Measurements from ENCODE around the gene EML3. TPM values are rescaled to one million over a fixed set of nuclear protein-coding genes. Genes with fewer than 3 reads are reported as not detected.
"Not testable (repeated sequence)": the region's sequence is repeated elsewhere in the genome, so short reads cannot be mapped to it uniquely, and the experiment has no call there.

EML3 gene
- total RNA-seq, 5 donors from 2014 or later (not counting 1 experiment from before 2014, with no cell fraction given), result 160 to 372 (median 328) TPM

DNA sequence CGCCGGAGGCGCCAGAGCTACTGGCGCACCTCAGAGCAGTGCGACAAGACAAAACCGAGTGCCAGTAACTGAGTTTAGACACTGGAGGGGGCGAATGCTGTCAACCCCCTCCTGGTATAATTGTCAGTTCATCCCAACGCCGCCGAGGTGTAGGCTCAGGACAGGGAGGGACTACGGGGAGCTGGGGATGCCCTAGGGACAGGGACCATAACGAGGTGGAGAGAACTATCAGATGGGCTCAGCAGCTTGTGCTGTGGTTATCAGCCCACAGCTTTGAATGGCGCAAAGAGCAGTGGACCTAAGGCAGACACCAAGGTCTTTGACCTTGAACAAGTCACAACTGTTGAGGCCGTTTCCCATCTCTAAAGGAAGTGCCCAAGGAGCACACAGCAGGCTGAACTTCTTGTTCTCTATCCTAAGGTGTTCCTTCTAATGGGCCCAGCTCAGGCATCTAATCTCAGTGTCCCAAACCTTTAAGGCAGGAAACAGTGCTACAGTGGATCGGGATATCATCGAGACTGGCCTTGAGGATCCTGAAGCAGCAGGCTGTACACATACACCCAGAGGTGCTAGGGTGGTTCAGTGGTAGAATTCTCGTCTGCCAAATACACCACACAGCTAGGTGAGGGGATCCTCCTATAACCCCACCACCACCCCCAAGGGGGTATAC lies 20.3 kb downstream of the EML3 start:
- Mint-ChIP-seq H3K9me3 (no peaks in the 10 kb centered on the region), H3K27ac (peak overlapping the region; percentile 98 to 99), H3K27me3 (no peaks in the 10 kb centered on the region), H3K36me3 (peaks cover 35% of the 10 kb centered on the region), H3K4me3 (peak overlapping the region; percentile 96 to 99 (median 97)), H3K4me1 (peaks cover 47 to 59% (median 57%) of the 10 kb centered on the region in 3 donors)
- ChIA-PET POLR2A (interaction anchor here (0.5 to 3.1 kb wide), 27 partner anchors 8 to 291 kb away, joined by 3 to 28 read pairs (median 7); partner anchors contain the start of genes C11orf98 (in 2 of the 2), CSKMT (in 2 of the 2), B3GAT3 (in 1 of the 2) and EEF1G (in 1 of the 2)), CTCF (interaction anchor here (0.5 to 3.2 kb wide), 33 partner anchors 9 to 290 kb away, joined by 3 to 27 read pairs (median 5); partner anchors contain the start of genes B3GAT3 (in 1 of the 2), BSCL2 (in 1 of the 2), C11orf98 (in 1 of the 2) and CSKMT (in 1 of the 2))
- DNase-seq, result no peak
- Histone ChIP-seq H3K4me1 (ENCODE audit: control insufficient read depth in 1 of 2, extremely low read depth in 1 of 2, insufficient read depth in 2 of 2, low read length in 2 of 2) (peaks cover 15 to 52% of the 10 kb centered on the region in 2 experiments), H3K9me3 (no peaks in the 10 kb centered on the region), H3K27me3 (replicated peaks in 1 of 2; ENCODE audit: control insufficient read depth in 2 of 2, extremely low read depth in 1 of 2, insufficient read depth in 2 of 2, low read length in 1 of 2) (no peaks in the 10 kb centered on the region), H3K4me3 (ENCODE audit: control insufficient read depth in 1 of 2, extremely low read depth in 1 of 2, low read length in 1 of 2) (peak overlapping the region; percentile 52 to 93), H3K27ac (ENCODE audit: low read length) (peak overlapping the region; percentile 92), H3K36me3 (ENCODE audit: control insufficient read depth in 2 of 2, extremely low read depth in 1 of 2, insufficient read depth in 1 of 2, low read length in 1 of 2) (peaks cover 13 to 51% of the 10 kb centered on the region in 2 donors)
- WGBS (ENCODE audit: insufficient coverage), result 3% methylated on average over 10 of the region's 17 CpGs
- ATAC-seq (replicated peaks in 1 of 4), result no peak

- H3K9me3 ChIP-seq, result no peaks in the 10 kb centered on the region
- peak within 1 kb of the TSS; percentile 96 to 99 (median 97) for H3K4me3 Mint-ChIP-seq
- H3K4me3 ChIP-seq (ENCODE audit: control insufficient read depth in 1 of 2, extremely low read depth in 1 of 2, low read length in 1 of 2), result peak within 1 kb of the TSS; percentile 90 to 93
- no peaks in the 10 kb centered on the region for H3K27me3 Mint-ChIP-seq
- ATAC-seq (replicated peaks in 1 of 4) (peak; percentile 85 to 91 (median 88)), DNase-seq (peak; percentile 91 to 99 (median 96))
- H3K27ac Mint-ChIP-seq, result peak within 1 kb of the TSS; percentile 98 to 99
- H3K4me1 Mint-ChIP-seq, result peaks cover 44 to 57% (median 55%) of the 10 kb centered on the region in 3 donors
- POLR2A ChIA-PET, result interaction anchor here (0.5 to 3.1 kb wide), 33 partner anchors 9 to 291 kb away, joined by 3 to 28 read pairs (median 6); partner anchors contain the start of genes C11orf98 (in 2 of the 2), CSKMT (in 2 of the 2), B3GAT3 (in 1 of the 2) and EEF1G (in 1 of the 2)
- H3K27ac ChIP-seq (ENCODE audit: low read length), result peak within 1 kb of the TSS; percentile 92
- H3K9me3 Mint-ChIP-seq, result no peaks in the 10 kb centered on the region
- peaks cover 15 to 45% of the 10 kb centered on the region in 2 donors for H3K36me3 ChIP-seq (ENCODE audit: control insufficient read depth in 2 of 2, extremely low read depth in 1 of 2, insufficient read depth in 1 of 2, low read length in 1 of 2)
- CTCF ChIA-PET, result interaction anchor here (0.5 to 3.2 kb wide), 37 partner anchors 8 to 420 kb away, joined by 3 to 27 read pairs (median 5); partner anchors contain the start of genes CSKMT (in 2 of the 2), B3GAT3 (in 1 of the 2), BSCL2 (in 1 of the 2) and C11orf98 (in 1 of the 2)
- peaks cover 15 to 48% of the 10 kb centered on the region in 2 experiments for H3K4me1 ChIP-seq (ENCODE audit: control insufficient read depth in 1 of 2, extremely low read depth in 1 of 2, insufficient read depth in 2 of 2, low read length in 2 of 2)
- peaks cover 31% of the 10 kb centered on the region for H3K36me3 Mint-ChIP-seq
- H3K27me3 ChIP-seq (replicated peaks in 1 of 2; ENCODE audit: control insufficient read depth in 2 of 2, extremely low read depth in 1 of 2, insufficient read depth in 2 of 2, low read length in 1 of 2), result no peaks in the 10 kb centered on the region
- under 1% methylated on average over 58 of the region's 58 CpGs for WGBS (ENCODE audit: insufficient coverage)
Observed at GRCh38 chr11:62591448-62592145, 21.0 kb downstream of the EML3 start, which contains the start of gene TUT1. Gene TUT1, minus strand, starts transcription at chr11:62591523. Its CDS starts 38 bp downstream, at chr11:62591485.

DNA sequence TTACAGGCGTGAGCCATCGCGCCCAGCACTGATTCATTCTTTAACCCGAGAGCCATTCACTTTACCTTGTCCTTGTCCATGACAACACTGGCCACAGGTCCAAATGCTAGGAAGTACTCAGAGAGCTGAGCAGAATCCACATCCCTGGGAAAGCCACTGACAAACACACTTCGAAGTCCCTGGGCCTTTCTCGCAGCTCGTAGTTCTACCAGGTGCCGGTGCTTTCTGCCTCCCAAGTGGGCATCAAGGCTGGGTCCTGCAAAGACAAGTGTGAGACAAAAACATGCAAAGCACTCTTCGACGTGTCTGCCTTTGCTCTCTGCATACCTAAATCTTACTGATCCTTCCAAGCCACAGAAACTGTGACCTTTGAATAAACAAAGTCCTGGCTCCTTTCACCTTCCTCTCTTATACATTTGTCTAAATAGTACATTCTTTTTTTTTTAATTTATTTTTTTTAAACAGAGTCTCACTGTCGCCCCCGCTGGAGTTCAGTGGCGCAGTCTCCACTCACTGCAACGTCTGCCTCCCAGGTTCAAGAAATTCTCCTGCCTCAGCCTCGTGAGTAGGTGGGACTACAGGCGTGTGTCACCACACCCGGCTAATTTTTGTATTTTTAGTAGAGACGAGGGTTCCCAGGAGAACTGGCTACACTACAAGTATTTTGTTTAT lies 23.5 kb downstream of the EML3 start:
- no peaks in the 10 kb centered on the region for H3K9me3 ChIP-seq
- no peak overlapping the region for H3K4me3 ChIP-seq (ENCODE audit: control insufficient read depth in 1 of 2, extremely low read depth in 1 of 2, low read length in 1 of 2)
- Mint-ChIP-seq H3K27ac (peak overlapping the region in 1 of 2 donors; percentile 98), H3K36me3 (peaks cover 14% of the 10 kb centered on the region), H3K4me3 (peak overlapping the region in 1 of 3 donors; percentile 97), H3K27me3 (no peaks in the 10 kb centered on the region), H3K9me3 (no peaks in the 10 kb centered on the region), H3K4me1 (peaks cover 32 to 50% (median 48%) of the 10 kb centered on the region in 3 donors)
- WGBS (ENCODE audit: insufficient coverage), result 76% methylated on average over 11 of the region's 18 CpGs
- peak in 1 of 35 experiments; percentile 13 for DNase-seq
- H3K36me3 ChIP-seq (ENCODE audit: control insufficient read depth in 2 of 2, extremely low read depth in 1 of 2, insufficient read depth in 1 of 2, low read length in 1 of 2), result peaks cover 9 to 37% of the 10 kb centered on the region in 2 donors
- ChIA-PET POLR2A (no interaction called here), CTCF (interaction anchor here in 1 of 2 donors (0.6 to 2.1 kb wide), 2 partner anchors 164 to 184 kb away, joined by 4 to 7 read pairs; no protein-coding TSS in a partner anchor)
- ATAC-seq (replicated peaks in 1 of 4), result no peak
- peaks cover 15 to 42% of the 10 kb centered on the region in 2 experiments for H3K4me1 ChIP-seq (ENCODE audit: control insufficient read depth in 1 of 2, extremely low read depth in 1 of 2, insufficient read depth in 2 of 2, low read length in 2 of 2)
- no peak overlapping the region for H3K27ac ChIP-seq (ENCODE audit: low read length)
- no peaks in the 10 kb centered on the region for H3K27me3 ChIP-seq (replicated peaks in 1 of 2; ENCODE audit: control insufficient read depth in 2 of 2, extremely low read depth in 1 of 2, insufficient read depth in 2 of 2, low read length in 1 of 2)

- Mint-ChIP-seq H3K4me1 (peaks cover 0 to 24% (median 18%) of the 10 kb centered on the region in 3 donors), H3K36me3 (peaks cover 16% of the 10 kb centered on the region)
- H3K27ac Mint-ChIP-seq; H3K27me3 ChIP-seq (replicated peaks in 1 of 2; ENCODE audit: control insufficient read depth in 2 of 2, extremely low read depth in 1 of 2, insufficient read depth in 2 of 2, low read length in 1 of 2); DNase-seq; H3K27ac ChIP-seq (ENCODE audit: low read length); H3K4me3 Mint-ChIP-seq; POLR2A ChIA-PET; H3K27me3 Mint-ChIP-seq; CTCF ChIA-PET; H3K9me3 ChIP-seq; H3K4me3 ChIP-seq (ENCODE audit: control insufficient read depth in 1 of 2, extremely low read depth in 1 of 2, low read length in 1 of 2); ATAC-seq (replicated peaks in 1 of 4); H3K9me3 Mint-ChIP-seq: not testable (repeated sequence)
- Histone ChIP-seq H3K4me1 (ENCODE audit: control insufficient read depth in 1 of 2, extremely low read depth in 1 of 2, insufficient read depth in 2 of 2, low read length in 2 of 2) (peaks cover 0 to 14% of the 10 kb centered on the region in 2 experiments), H3K36me3 (ENCODE audit: control insufficient read depth in 2 of 2, extremely low read depth in 1 of 2, insufficient read depth in 1 of 2, low read length in 1 of 2) (peaks cover 13 to 44% of the 10 kb centered on the region in 2 donors)
- WGBS (ENCODE audit: insufficient coverage), result 100% methylated on average over 7 of the region's 7 CpGs
Observed at GRCh38 chr11:62585356-62585755, 27.2 kb downstream of the EML3 start.

- H3K27ac ChIP-seq (ENCODE audit: low read length); H3K4me1 ChIP-seq (ENCODE audit: control insufficient read depth in 1 of 2, extremely low read depth in 1 of 2, insufficient read depth in 2 of 2, low read length in 2 of 2); H3K27ac Mint-ChIP-seq; H3K27me3 ChIP-seq (replicated peaks in 1 of 2; ENCODE audit: control insufficient read depth in 2 of 2, extremely low read depth in 1 of 2, insufficient read depth in 2 of 2, low read length in 1 of 2); H3K4me1 Mint-ChIP-seq; H3K9me3 ChIP-seq; H3K4me3 Mint-ChIP-seq; H3K27me3 Mint-ChIP-seq; ATAC-seq (replicated peaks in 1 of 4); DNase-seq; H3K9me3 Mint-ChIP-seq; H3K4me3 ChIP-seq (ENCODE audit: control insufficient read depth in 1 of 2, extremely low read depth in 1 of 2, low read length in 1 of 2); POLR2A ChIA-PET: not testable (repeated sequence)
- CTCF ChIA-PET, result interaction anchor here in 1 of 2 donors (0.7 kb wide), 1 partner anchor 142 kb away, joined by 4 read pairs; no protein-coding TSS in a partner anchor
- peaks cover 33 to 53% of the 10 kb centered on the region in 2 donors for H3K36me3 ChIP-seq (ENCODE audit: control insufficient read depth in 2 of 2, extremely low read depth in 1 of 2, insufficient read depth in 1 of 2, low read length in 1 of 2)
- H3K36me3 Mint-ChIP-seq, result peaks cover 23% of the 10 kb centered on the region
- 100% methylated on average over 3 of the region's 4 CpGs for WGBS (ENCODE audit: insufficient coverage)
Observed at GRCh38 chr11:62581735-62582134, 30.8 kb downstream of the EML3 start.
